Fibroblast of upper back skin (primary cell): Measurements from ENCODE around the gene CAPZB.

Experiments
- DNase-seq: peaks from one replicate; pipeline ENCODE4 v3.0.0-alpha.2; 2013

Gene CAPZB

GRCh38 chr1:19426294-19427086 lies 58.8 kb downstream of the CAPZB start:
- no peak for DNase-seq

GRCh38 chr1:19425646-19426239 lies 59.6 kb downstream of the CAPZB start:
- no peak for DNase-seq

- no peak for DNase-seq
These were observed 60.4 kb downstream of the CAPZB start for GRCh38 chr1:19424651-19425570.

- DNase-seq, result peak; percentile 37
These were observed 62.2 kb downstream of the CAPZB start for GRCh38 chr1:19423130-19423529.

DNA sequence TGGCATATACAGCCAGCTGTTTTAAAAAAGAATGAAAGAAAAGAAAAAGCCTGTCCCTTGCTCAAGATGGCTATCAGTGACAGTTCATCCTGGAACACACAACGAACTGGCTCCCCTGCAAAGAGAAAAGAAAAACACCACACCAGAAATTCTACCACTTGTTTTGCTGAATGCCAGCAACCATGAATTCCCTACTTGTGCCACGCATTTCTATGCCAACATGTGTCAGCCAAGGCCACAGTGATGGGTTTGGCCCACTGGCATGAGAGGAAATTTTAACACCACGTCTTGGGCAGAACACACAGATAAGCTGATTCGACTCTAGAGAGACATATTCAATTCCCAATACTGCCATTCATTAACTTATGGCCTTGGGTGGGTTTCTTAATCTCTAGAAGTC lies 64.0 kb downstream of the CAPZB start:
- no peak for DNase-seq

DNA sequence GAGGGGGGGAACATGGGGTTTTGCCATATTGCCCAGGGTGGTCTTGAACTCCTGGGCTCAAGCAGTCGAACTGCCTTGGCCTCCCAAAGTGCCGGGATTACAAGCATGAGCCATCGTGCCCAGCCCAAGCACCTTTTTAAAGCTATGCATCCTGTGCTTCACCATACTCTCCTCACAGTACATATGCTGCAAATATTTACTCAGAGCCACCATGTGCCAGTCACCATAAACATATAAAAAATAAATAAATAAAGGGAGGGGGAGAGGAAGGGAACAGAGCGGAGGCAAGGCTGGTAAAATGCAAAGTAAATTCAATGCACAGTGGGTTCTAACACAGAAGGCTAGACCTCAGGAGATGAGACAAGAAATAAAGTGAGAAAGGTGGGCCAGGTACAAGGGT lies 64.7 kb downstream of the CAPZB start:
- DNase-seq, result no peak

- DNase-seq, result no peak
These were observed 65.6 kb downstream of the CAPZB start for GRCh38 chr1:19419691-19420090.

- DNase-seq, result no peak
These were observed 66.8 kb downstream of the CAPZB start for GRCh38 chr1:19418503-19418971.

- no peak for DNase-seq
These were observed 68.3 kb downstream of the CAPZB start for GRCh38 chr1:19416921-19417470.

- no peak for DNase-seq
These were observed 69.2 kb downstream of the CAPZB start for GRCh38 chr1:19416145-19416544.

DNA sequence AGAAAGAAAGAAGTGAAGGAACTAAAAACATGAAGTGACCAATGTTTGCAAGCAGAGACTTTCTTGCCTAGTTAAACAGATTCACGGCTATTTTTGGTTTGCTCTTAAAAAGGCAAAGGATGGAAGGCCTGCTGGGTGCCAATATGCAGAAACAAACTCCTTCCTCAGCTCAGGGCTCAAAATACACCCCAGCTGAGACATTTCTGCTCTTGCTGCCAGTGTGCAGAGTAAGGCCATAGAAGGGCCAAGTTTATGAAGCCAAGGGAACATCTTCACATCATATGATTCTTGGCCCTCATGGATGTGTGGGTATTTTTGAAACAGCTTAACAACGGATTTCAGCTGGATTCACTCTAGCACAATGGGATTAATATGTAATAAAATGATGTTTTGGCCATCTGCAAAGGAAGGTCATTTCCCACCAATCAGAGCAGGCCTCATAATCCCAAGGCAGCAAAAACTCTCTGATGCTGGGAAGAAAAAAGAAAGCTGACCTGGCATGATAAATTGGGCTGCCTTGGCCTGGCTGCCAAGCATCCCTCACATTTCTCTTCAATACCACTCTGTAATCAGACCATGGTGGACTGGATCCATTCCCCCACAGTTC lies 70.7 kb downstream of the CAPZB start:
- no peak for DNase-seq

DNA sequence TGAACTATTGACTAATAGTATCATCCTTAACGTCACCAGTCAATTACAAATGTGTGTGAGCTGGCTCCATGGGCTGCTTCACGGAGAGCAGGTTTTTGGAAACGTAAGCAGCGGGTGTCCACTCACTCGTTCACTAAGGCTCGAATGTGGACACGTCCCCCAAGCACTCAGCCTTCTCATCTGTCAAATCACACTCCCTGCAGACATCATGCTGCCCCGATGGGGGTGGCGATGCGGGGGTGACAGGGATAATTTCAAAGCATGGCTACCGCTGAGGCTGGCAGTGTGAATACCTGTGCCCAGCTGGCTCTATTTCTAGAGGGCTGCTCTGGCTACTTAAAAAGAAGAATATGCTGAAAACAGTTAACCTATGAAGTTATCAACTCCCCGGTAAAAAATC lies 71.3 kb downstream of the CAPZB start:
- no peak for DNase-seq

- DNase-seq, result no peak
These were observed 72.7 kb downstream of the CAPZB start for GRCh38 chr1:19412654-19413053.

DNA sequence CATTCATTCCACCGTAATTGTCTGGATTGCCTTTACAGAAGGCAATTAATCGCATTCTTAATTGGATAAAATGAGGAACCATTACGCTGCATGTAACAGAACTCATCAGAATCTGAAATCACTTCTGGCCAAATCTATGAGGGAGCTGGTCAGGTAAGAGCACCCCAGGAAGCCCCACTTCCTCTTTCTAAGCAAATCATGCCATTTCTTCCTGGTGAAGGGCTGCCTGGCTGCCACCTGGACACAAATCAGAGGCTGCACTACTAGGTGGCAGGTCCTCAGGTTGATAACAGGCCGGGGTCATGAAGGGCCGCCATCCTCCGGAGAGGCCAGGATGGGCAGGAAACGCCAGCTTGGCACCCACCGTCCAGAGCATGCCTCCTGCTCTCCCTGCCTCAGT lies 73.7 kb downstream of the CAPZB start:
- DNase-seq, result no peak

DNA sequence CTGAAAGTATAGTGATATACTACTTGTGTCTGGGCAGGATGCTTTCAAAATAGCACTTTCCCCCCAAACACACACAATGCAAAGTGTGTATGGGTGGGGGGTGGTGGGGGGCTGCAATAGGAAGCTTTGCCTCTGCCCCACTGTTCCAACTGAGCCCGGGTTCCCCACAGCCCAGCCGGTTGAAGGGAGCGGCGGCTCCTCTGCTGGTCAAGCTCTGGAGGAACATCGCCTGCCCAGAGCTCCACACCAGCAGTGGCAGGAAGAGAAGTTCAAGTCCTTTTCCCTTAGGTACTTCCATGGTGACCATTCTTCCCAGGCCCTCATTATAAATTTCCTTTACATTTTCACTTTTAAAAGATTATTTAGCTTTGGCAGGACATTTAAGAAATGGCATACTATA lies 74.9 kb downstream of the CAPZB start:
- DNase-seq, result no peak

- no peak for DNase-seq
These were observed 75.6 kb downstream of the CAPZB start for GRCh38 chr1:19409477-19410341.

DNA sequence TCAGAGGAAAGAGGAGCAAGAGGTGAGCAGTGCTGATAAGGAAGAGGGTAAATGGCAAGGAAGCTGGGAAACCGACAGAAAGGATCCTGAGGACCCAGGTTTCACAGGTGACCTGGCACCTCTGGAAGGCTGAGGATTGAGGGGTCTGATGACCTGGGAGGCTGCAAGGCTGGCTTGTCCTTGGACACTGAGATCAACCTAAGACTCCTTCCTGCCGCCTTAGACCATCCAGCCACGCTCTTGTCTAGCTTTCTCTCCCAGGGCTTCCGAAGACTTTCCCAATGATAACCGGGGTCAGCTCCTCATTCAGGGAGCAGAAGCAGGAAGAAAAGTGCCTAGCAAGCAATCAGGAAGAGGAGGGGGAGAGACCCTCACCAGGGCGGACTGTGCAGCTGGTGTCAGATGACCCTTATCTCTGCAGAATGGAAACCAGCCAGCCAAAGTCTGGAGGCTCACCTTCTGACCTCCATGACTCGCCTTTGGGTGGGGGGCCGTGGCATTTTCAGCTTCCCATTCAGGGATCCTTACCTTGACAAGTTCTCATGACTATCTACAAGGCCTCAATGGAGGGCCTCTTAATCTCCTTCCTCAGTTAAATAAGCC lies 77.7 kb downstream of the CAPZB start:
- DNase-seq, result no peak

- no peak for DNase-seq
These were observed 78.7 kb downstream of the CAPZB start for GRCh38 chr1:19406680-19407079.

DNA sequence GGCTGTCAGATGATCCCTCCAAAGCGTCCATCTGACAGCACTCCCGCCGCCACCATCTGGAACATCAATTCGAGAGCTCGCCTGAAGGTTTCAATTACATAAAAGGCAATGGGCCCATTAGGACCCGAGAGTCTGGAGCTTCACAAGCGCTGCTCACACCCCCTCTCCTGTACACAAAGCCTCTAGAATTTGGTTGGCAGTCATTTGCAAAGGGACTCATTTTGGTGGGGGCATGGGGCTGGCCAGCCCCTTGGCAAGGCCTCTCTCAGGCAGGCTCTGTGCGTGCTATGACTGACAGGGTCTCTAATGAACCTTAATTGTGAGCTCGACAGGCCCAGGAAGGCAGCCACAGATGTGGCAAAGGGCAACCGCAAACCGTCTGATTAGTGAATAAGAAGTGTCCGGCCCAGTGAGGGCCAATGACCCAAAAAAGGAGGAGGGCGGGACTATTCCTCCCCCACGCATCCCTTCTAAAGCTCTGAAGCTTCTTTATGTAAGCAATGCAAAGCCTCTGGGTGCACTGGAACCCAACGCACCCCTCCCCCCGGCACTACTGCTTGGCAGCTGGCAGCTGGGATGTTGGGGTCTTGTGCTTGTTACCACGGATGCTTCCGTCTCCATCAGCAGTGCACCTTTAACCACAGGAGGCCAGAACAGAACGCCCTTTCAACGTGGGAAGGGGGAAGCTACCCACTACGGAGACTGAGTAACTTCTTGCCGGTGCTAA lies 79.4 kb downstream of the CAPZB start:
- DNase-seq, result peak; percentile 44

- peak; percentile 13 for DNase-seq
These were observed 80.1 kb downstream of the CAPZB start for GRCh38 chr1:19405195-19405760.
